DND-41 (cell line): ENCODE data around the gene NLRP11.

ENCODE experiments used
- ATAC-seq: fragments of 200-7000 bp; cut with Tn5 transposase; 3 replicates; pipeline ENCODE4 v1.9.1; 2021; ENCODE audit warnings: low read depth; ENCODE audit not compliant: insufficient read depth
- DNase-seq: peaks from one replicate; pipeline ENCODE4 v3.0.0-alpha.2; 2020
- H2AFZ ChIP-seq: 2 replicates; pipeline ENCODE4 v1.6.0; 2012; ENCODE audit warnings: low read depth, low read length
- H3K27ac ChIP-seq: 2 replicates; pipeline ENCODE4 v1.5.1; 2012; ENCODE audit warnings: low read length, inconsistent platforms
- H3K27me3 ChIP-seq: fragments of 200-600 bp; sonication (generic); 2 replicates; pipeline ENCODE4 v1.6.0; 2012; ENCODE audit warnings: low read length, mild to moderate bottlenecking, inconsistent platforms; ENCODE audit not compliant: insufficient read depth, poor library complexity
- H3K36me3 ChIP-seq: 2 replicates; pipeline ENCODE4 v1.5.1; 2012; ENCODE audit warnings: low read length, inconsistent platforms; ENCODE audit not compliant: insufficient read depth
- H3K4me1 ChIP-seq: 2 replicates; pipeline ENCODE4 v1.5.1; 2012; ENCODE audit warnings: mild to moderate bottlenecking, low read length; ENCODE audit not compliant: insufficient read depth
- H3K4me2 ChIP-seq: 2 replicates; pipeline ENCODE4 v1.6.0; 2012; ENCODE audit warnings: mild to moderate bottlenecking, moderate library complexity, low read length, inconsistent platforms; ENCODE audit not compliant: insufficient read depth
- H3K4me3 ChIP-seq, 2 experiments: fragments of 200-600 bp in 1 of 2; shearing (Covaris generic) in 1 of 2; 2 replicates each; pipeline ENCODE4 v1.5.1; 2012 to 2016; ENCODE audit warnings: inconsistent platforms in 2 of 2, low read length in 2 of 2, mild to moderate bottlenecking in 2 of 2, low read depth in 1 of 2, moderate library complexity in 1 of 2
- H3K79me2 ChIP-seq: 2 replicates; pipeline ENCODE4 v1.6.0; 2012; ENCODE audit warnings: low read length, inconsistent platforms; ENCODE audit not compliant: insufficient read depth
- H3K9ac ChIP-seq: 2 replicates; pipeline ENCODE4 v1.6.0; 2012; ENCODE audit warnings: low read depth, mild to moderate bottlenecking, inconsistent platforms, low read length, moderate library complexity
- H3K9me3 ChIP-seq: 2 replicates; pipeline ENCODE4 v1.5.1; 2012; ENCODE audit warnings: low read length, moderate library complexity, mild to moderate bottlenecking, inconsistent platforms; ENCODE audit not compliant: insufficient read depth, severe bottlenecking
- H4K20me1 ChIP-seq: 2 replicates; pipeline ENCODE4 v1.6.0; 2012; ENCODE audit warnings: low read length; ENCODE audit not compliant: insufficient read depth
- CTCF ChIP-seq: IDR thresholded peaks from 2 replicates; pipeline ENCODE4 v1.5.1; 2012; ENCODE audit warnings: borderline replicate concordance, low read length, moderate library complexity, mild to moderate bottlenecking; ENCODE audit not compliant: poor library complexity, severe bottlenecking; ENCODE audit errors: extremely low read depth
- EZH2 ChIP-seq: IDR thresholded peaks from 3 replicates; pipeline ENCODE4 v1.6.1; 2012; ENCODE audit warnings: borderline replicate concordance, low read depth, mild to moderate bottlenecking, moderate library complexity, low read length, inconsistent platforms; ENCODE audit not compliant: severe bottlenecking

The NLRP11 gene

GRCh38 chr19:55813906-55814305 lies 17.9 kb downstream of the NLRP11 start:
- no peak for TF ChIP-seq CTCF
- no peak for TF ChIP-seq EZH2
- no peak overlapping the region for H3K4me2 ChIP-seq
- no peak for DNase-seq
- H3K79me2 ChIP-seq, result no peaks in the 10 kb centered on the region
- no peak overlapping the region for H3K4me3 ChIP-seq
- no peaks in the 10 kb centered on the region for H3K9me3 ChIP-seq
- H3K9ac ChIP-seq, result no peak overlapping the region
- peaks cover 3% of the 10 kb centered on the region for H3K27me3 ChIP-seq
- no peaks in the 10 kb centered on the region for H3K36me3 ChIP-seq
- no peak overlapping the region for H2AFZ ChIP-seq
- no peak for ATAC-seq
- H4K20me1 ChIP-seq, result no peaks in the 10 kb centered on the region
- H3K27ac ChIP-seq, result no peak overlapping the region
- H3K4me1 ChIP-seq, result no peaks in the 10 kb centered on the region

- Histone ChIP-seq H3K4me3 (no peak overlapping the region), H3K36me3 (no peaks in the 10 kb centered on the region), H3K27ac (no peak overlapping the region), H2AFZ (no peak overlapping the region), H3K9ac (no peak overlapping the region), H3K4me2 (no peak overlapping the region), H3K79me2 (no peaks in the 10 kb centered on the region), H4K20me1 (no peaks in the 10 kb centered on the region), H3K9me3 (no peaks in the 10 kb centered on the region), H3K4me1 (no peaks in the 10 kb centered on the region), H3K27me3 (peaks cover 3% of the 10 kb centered on the region)
- no peak for TF ChIP-seq EZH2
- TF ChIP-seq CTCF, result no peak
- ATAC-seq (no peak), DNase-seq (no peak)
Measured at GRCh38 chr19:55812449-55812848, 19.4 kb downstream of the NLRP11 start.

- Histone ChIP-seq H2AFZ (no peak overlapping the region), H3K9me3 (no peaks in the 10 kb centered on the region), H3K36me3 (no peaks in the 10 kb centered on the region), H3K4me2 (no peak overlapping the region), H3K27me3 (peaks cover 3% of the 10 kb centered on the region), H4K20me1 (no peaks in the 10 kb centered on the region), H3K79me2 (no peaks in the 10 kb centered on the region), H3K9ac (no peak overlapping the region), H3K27ac (no peak overlapping the region), H3K4me1 (no peaks in the 10 kb centered on the region), H3K4me3 (no peak overlapping the region)
- ATAC-seq (no peak), DNase-seq (no peak)
- TF ChIP-seq CTCF (no peak), EZH2 (no peak)
Measured at GRCh38 chr19:55811340-55811739, 20.5 kb downstream of the NLRP11 start.
